Stimulated activated CD4-positive, alpha-beta T cell treated with anti-CD3 and anti-CD28 coated beads, Interleukin-1b, Interleukin-23, amount 100 ng/mL, for 1 hour (primary cell): ENCODE measurements around the gene ANKRD65.

Experiments used
- DNase-seq, 2 donors: peaks; one replicate each; pipeline ENCODE4 v3.0.0-alpha.2; 2020; ENCODE audit warnings: low read depth in 2 of 2

ANKRD65 gene

DNA sequence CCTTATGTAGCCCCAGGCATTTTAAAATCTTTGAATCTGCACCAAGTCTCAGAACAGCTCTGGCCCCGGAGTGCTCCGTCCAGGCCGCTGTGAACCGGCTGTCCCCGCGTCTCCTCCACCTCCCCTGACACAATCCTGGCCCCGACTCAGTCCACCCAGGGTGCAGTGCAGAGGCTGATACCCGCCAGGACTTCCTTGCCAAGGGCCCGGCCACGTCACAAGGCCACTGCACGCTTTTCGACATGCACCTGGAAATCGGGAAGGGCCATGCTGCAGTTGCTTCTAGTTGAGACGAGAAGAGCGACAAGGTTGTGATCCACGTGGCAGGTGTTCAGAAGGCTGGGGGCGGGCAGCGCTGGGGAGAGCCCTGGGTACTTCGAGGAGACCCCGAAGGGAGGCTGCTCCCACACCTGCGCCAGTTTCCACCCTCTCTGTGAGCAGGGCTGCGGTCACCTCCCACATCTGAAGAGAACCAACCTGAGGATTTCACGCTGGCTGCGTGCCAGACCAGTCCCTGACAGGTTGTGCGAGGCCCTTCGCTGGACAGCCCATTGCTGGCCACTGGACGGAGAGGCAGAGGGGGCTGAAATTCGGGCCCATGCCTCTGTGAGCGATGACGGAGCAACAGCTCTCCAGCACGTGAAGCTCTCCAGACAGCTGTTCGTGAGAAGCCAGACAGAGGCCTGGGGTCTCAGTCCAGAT is 21.1 kb upstream of the ANKRD65 start:
- no peak for DNase-seq

- DNase-seq: peak in 1 of 2 donors; percentile 50
Measured at GRCh38 chr1:1441002-1441888, 20.2 kb upstream of the ANKRD65 start.

DNA sequence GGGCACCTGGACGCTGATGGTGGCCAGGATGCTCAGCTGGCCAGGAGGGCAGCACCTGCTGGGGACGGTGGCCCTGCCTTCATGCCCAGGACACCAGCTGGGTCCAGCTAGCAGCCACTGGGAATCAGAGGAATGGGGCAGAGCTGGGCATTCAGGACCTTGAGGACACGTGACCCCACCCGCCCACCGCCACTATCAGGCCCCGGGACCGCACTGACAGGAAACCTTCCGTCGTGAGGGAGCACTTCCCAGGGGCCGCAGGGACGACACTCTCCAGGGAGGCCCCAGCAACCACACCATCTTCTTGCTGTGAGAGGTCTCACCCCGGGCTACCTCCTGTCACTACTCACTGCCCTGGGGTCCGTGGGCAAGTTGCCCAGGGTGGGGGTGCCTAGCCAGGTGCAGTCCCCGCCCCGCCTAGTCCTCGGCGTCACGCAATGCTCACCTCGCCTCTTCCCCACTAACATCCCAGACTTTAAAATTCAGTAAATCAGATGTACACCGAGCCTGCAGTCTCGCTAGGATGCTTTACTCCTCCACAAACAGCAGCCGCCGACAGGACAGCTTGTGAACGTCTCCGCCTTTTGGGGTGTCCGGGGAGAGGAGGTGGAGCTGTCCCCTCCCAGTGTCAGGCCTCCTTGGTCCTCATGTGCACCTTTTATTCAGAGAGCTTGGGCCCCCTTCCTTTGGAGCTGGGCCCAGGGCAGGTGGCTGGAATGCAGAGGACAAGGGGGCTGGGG is 19.4 kb upstream of the ANKRD65 start:
- no peak for DNase-seq

- no peak for DNase-seq
Measured at GRCh38 chr1:1439546-1440261, 18.6 kb upstream of the ANKRD65 start.

DNA sequence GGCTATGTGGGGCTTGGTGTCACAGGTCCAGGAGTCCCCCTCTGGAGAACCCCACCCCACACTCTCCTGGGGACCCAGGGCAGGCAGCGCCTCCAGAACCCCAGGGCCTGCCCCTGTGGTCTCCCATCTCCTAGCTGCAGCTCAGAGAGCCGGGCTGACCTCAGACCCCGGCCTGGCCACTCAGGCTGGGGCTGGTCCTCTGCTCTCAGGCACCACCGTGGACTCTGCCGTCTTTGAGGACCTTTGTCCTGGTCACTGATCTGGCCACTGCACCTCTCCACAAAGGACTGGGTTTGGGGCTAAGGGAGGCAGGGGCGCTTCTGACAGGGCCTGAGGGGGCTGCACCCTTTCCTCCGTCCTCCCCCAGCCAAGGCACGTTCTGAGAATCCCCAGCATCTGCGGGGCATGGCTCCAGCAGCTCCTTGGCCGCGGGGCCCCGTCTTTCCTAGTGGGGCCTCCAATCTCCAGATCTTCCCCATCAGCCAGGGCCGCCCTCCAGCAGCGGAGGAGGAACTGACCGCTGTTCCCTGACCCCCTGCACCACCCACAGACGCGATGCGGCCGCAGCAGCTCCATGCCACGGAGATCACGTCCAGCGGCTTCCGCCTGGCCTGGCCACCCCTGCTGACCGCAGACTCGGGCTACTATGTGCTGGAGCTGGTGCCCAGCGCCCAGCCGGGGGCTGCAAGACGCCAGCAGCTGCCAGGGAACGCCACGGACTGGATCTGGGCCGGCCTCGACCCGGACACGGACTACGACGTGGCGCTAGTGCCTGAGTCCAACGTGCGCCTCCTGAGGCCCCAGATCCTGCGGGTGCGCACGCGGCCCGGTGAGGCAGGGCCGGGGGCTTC is 17.7 kb upstream of the ANKRD65 start:
- DNase-seq: no peak

DNA sequence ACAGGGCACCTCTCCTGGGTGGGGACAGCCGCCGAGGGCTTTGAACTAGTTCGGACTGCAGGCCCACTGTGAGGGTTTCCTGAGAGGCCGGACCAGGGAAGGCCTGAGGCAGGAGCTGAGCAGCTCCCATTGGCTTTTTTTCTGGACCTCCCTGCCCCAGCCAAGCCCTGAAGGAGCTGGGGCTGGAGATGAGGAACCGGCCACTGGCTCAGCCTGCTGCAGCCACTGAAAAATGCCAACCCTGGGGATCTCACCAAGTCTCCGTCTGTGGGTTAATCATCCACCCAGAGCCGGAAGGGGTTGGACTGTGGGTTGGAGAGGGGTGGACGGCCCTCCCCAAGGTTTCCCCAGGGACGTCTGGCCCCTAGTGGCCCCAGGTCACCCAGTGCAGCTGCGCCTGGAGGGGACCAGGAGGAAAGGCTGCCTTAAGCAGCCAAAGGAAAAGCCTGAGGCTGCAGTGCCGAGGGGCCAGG is 16.9 kb upstream of the ANKRD65 start:
- DNase-seq: no peak

GRCh38 chr1:1437033-1437903 is 16.2 kb upstream of the ANKRD65 start:
- no peak for DNase-seq

DNA sequence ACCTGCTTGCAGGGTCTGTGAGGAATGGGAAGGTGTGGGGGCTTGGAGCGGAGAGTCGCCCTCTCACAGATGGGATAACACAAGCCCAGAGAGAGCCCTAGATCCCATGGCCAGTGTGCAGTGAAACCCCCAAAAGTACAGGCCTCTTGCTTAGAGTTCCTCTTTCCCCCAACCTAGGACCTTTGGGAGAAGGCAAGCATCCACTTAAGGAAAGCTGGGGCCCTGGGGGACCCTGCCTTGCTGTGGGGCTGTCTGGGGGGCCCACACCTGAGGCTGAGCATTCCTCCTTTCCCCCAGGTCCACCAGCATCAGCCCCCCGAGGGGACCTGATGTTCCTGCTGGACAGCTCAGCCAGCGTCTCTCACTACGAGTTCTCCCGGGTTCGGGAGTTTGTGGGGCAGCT is 15.6 kb upstream of the ANKRD65 start:
- DNase-seq: no peak

GRCh38 chr1:1435911-1436629 is 15.0 kb upstream of the ANKRD65 start:
- DNase-seq: no peak

DNA sequence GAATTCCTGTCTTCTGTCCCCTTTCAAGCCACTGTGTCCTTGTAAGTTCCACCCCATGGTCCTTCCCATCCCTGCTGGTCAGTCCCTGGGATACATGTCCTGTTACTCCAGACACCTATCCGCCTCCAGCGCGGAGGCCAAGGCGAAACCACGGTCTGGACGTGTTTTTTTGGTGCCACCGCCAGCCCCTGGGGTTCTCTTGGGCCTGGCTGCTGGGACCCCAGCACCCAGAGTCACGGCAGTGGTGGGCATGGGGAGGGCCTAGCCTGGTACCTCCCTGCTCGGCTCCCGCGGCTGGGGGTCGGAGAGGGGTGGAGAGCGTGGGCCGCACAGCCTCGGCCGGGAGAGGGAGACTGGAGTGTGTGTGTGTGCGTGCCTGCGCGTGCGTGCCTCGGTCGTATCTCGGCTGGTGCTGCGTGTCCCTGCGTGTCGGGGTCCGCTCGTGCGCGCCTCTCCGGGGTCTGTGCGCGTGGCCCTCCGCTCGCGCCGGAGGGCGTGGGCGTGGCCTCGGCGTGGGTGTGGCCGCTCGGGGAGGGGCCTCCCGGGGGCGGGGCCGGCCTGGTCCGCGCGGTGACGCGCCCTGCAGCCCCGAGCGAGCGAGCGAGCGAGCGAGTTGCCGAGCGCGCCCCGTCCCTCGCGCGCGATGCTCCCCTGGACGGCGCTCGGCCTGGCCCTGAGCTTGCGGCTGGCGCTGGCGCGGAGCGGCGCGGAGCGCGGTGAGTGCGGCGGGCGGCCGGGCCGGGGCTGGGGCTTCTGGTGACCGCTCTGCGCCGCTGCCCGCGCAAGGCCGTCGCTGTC is 14.2 kb upstream of the ANKRD65 start, which contains the start of gene VWA1:
TSS of gene VWA1 (plus strand) at position 585 of the 798 bp plus-strand sequence. CDS start at position 644, 59 bp downstream.
- DNase-seq: peak; percentile 23 to 48

DNA sequence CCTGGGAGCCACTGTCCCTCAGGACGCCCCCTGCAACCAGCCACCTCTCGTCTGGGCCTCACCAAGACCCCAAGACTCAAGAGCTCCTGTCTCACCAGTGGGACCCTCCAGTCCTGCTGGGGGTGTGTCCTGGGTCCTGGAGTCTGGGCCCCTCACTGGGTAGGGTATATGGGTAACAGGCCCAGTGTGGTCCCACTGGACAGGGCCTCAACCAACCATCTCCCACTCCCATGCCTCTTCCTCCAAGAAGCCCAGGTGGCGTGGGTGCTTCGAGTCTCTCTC is 13.7 kb upstream of the ANKRD65 start:
- no peak for DNase-seq

- DNase-seq: no peak
Measured at GRCh38 chr1:1434131-1434823, 13.2 kb upstream of the ANKRD65 start.

- no peak for DNase-seq
Measured at GRCh38 chr1:1433804-1434130, 12.7 kb upstream of the ANKRD65 start.

DNA sequence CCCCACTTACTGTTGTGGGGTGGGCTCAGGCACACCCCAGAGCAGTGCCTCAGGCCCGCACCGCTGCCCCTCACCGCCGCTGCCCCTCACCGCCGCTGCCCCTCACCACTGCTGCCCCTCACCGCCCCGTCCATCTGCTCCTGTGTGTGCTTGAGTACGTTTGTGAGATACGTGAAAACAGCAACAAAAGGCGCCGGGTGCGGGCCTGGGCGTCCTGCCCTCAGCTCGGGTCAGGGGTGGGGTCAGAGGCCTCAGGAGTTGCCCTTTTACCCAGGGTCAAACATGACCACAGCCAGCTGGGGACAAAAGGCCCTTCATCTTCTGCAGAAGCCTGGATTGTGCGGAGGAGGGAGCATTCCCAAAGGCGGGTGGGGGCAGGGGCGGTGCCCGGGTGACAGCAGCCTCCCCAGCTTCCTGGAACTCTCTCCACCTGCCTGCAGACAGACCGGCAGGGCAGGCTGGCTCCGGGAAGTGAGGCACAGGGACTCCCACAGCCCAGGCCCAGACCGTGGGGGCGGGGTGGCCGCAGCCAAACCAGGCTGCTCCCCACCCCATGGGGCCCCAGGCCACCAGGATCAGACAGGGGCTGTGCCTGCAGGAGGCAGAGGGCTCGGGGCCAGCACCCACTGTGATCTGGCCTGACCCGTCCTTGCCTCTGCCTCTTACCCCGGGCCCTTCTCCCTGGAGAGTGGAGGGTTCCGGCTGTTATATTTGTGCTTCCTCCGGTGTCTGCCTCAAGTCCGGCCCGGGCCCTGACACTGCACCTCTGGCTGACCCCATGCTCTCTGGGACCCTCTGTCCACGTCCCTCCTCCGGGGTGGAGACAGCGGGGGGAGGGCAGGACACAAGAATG is 12.1 kb upstream of the ANKRD65 start:
- DNase-seq: no peak

- no peak for DNase-seq
Measured at GRCh38 chr1:1432274-1432950, 11.3 kb upstream of the ANKRD65 start.

DNA sequence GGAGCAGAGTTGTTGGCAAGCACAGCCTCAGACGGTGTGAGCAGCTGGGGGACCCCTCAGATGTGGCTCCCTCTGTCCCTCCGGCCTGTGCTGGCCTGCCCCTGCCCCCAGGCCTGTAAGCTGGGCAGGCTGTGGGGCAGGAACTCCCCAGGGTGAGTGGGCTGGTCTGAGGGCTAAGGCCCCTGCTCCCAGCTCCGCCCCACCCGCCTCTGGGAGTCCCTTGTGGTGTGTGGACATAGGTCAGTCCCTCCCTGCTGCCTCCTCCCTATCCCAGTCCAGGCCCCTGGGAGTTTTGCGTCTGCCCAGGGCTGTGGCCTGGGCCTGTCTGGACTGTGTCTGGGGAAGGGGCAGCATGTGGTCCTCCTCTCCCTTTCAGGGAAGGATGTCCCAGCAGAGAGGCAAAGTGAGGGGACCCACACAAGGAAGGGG is 10.8 kb upstream of the ANKRD65 start:
- DNase-seq: no peak
